Effector memory CD4-positive, alpha-beta T cell (primary cell): ENCODE results near the gene LRRTM4.
"Not testable (repeated sequence)": the region's sequence is repeated elsewhere in the genome, so short reads cannot be mapped to it uniquely, and the experiment has no call there.

Source experiments
- DNase-seq, 3 donors: peaks; one replicate each; pipeline ENCODE4 v3.0.0-alpha.2; 2020
- H3K27ac ChIP-seq: 2 replicates; pipeline ENCODE4 v1.7.0; 2013; ENCODE audit warnings: mild to moderate bottlenecking, low read length, moderate library complexity; ENCODE audit not compliant: insufficient read depth, poor library complexity, severe bottlenecking
- H3K27me3 ChIP-seq: replicated peaks from 2 replicates; pipeline ENCODE4 v1.7.0; 2013; ENCODE audit warnings: mild to moderate bottlenecking, low read length; ENCODE audit not compliant: insufficient read depth, control insufficient read depth, poor library complexity, severe bottlenecking
- H3K36me3 ChIP-seq: 2 replicates; pipeline ENCODE4 v1.7.0; 2013; ENCODE audit warnings: mild to moderate bottlenecking, low read length, moderate library complexity; ENCODE audit not compliant: control insufficient read depth, insufficient read depth
- H3K4me1 ChIP-seq: 2 replicates; pipeline ENCODE4 v1.7.0; 2013; ENCODE audit warnings: low read length, mild to moderate bottlenecking; ENCODE audit not compliant: control insufficient read depth, insufficient read depth, poor library complexity, severe bottlenecking
- H3K4me3 ChIP-seq: 2 replicates; pipeline ENCODE4 v1.7.0; 2013; ENCODE audit warnings: low read length, low read depth, mild to moderate bottlenecking; ENCODE audit not compliant: insufficient read depth, poor library complexity, severe bottlenecking
- H3K9me3 ChIP-seq: 2 replicates; pipeline ENCODE4 v1.7.0; 2013; ENCODE audit warnings: mild to moderate bottlenecking, low read length, moderate library complexity; ENCODE audit not compliant: control insufficient read depth

Gene LRRTM4

GRCh38 chr2:76731157-76731556 is 791.0 kb downstream of the LRRTM4 start:
- no peak overlapping the region for H3K4me3 ChIP-seq
- H3K27ac ChIP-seq: no peak overlapping the region
- H3K27me3 ChIP-seq: no peaks in the 10 kb centered on the region
- DNase-seq: no peak
- H3K4me1 ChIP-seq: no peaks in the 10 kb centered on the region
- H3K36me3 ChIP-seq: no peaks in the 10 kb centered on the region
- no peaks in the 10 kb centered on the region for H3K9me3 ChIP-seq

DNA sequence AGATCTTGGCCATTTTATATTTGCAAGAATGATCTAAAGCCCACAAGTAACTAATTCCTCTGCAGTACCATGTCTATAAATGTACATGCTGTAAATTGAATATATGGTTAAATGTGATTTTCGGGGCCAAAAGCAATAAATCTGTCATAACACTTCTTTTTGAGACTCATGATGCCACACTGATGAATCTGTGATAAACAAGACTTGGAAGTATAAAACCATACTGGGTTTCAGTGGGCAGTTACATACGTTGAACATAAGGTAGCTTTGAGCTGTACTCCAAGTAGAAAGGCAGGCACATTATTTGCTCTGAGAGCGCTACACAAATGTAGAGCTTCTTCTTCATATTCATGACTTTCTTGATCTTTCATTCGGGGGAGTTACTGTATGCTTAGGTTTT is 792.2 kb downstream of the LRRTM4 start:
- Histone ChIP-seq H3K27ac (no peak overlapping the region), H3K4me3 (no peak overlapping the region), H3K4me1 (no peaks in the 10 kb centered on the region), H3K9me3 (no peaks in the 10 kb centered on the region), H3K27me3 (no peaks in the 10 kb centered on the region), H3K36me3 (no peaks in the 10 kb centered on the region)
- no peak for DNase-seq

- Histone ChIP-seq H3K27me3 (no peaks in the 10 kb centered on the region), H3K27ac (no peak overlapping the region), H3K4me3 (no peak overlapping the region), H3K9me3 (no peaks in the 10 kb centered on the region), H3K36me3 (no peaks in the 10 kb centered on the region), H3K4me1 (no peaks in the 10 kb centered on the region)
- no peak for DNase-seq
These were observed 801.0 kb downstream of the LRRTM4 start for GRCh38 chr2:76721226-76721625.

DNA sequence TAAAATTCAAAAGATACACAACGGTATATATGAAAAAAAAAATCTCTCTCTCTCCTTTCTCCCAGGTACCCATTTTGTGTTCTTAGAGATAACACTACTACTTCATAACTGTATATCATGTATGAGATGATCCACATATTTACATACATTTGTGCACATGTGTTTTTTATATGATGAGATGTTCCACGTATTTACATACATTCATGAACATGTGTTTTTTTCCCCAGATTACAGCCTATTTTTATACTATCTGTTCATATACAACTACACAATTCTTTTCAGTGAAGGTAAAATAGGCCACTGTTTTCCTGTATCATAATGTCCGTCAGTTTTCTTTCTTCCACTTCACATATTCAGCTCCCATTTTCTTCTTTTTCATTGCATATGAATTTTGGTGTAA is 808.9 kb downstream of the LRRTM4 start:
- no peak overlapping the region for H3K4me3 ChIP-seq
- no peaks in the 10 kb centered on the region for H3K9me3 ChIP-seq
- no peaks in the 10 kb centered on the region for H3K27me3 ChIP-seq
- H3K36me3 ChIP-seq: no peaks in the 10 kb centered on the region
- H3K4me1 ChIP-seq: no peaks in the 10 kb centered on the region
- no peak for DNase-seq
- H3K27ac ChIP-seq: no peak overlapping the region

DNA sequence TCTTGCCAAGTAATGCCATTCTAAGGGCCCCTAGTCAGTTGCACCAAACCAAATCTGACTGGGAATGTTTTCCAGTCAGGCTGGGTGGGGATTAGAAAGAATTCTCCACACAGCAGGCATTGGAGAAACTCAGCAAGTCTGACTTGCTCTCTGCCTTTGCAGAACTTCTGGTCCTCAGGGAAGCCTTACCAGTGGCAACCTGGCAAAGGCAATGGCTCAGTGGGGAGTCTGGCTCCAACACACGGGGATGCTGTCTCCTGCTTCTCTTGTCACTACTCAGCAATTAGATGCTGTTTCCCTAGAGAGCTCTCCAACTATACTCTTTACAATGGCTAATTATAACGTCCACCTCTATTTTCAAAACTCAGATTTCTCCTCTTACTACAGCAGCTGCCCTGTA is 810.7 kb downstream of the LRRTM4 start:
- H3K27me3 ChIP-seq: no peaks in the 10 kb centered on the region
- no peak overlapping the region for H3K4me3 ChIP-seq
- no peak overlapping the region for H3K27ac ChIP-seq
- no peaks in the 10 kb centered on the region for H3K36me3 ChIP-seq
- H3K9me3 ChIP-seq: no peaks in the 10 kb centered on the region
- no peaks in the 10 kb centered on the region for H3K4me1 ChIP-seq
- no peak for DNase-seq

GRCh38 chr2:76700894-76701293 is 821.3 kb downstream of the LRRTM4 start:
- Histone ChIP-seq H3K4me1 (no peaks in the 10 kb centered on the region), H3K27me3 (no peaks in the 10 kb centered on the region), H3K36me3 (no peaks in the 10 kb centered on the region), H3K4me3 (no peak overlapping the region), H3K9me3 (no peaks in the 10 kb centered on the region), H3K27ac (no peak overlapping the region)
- no peak for DNase-seq

DNA sequence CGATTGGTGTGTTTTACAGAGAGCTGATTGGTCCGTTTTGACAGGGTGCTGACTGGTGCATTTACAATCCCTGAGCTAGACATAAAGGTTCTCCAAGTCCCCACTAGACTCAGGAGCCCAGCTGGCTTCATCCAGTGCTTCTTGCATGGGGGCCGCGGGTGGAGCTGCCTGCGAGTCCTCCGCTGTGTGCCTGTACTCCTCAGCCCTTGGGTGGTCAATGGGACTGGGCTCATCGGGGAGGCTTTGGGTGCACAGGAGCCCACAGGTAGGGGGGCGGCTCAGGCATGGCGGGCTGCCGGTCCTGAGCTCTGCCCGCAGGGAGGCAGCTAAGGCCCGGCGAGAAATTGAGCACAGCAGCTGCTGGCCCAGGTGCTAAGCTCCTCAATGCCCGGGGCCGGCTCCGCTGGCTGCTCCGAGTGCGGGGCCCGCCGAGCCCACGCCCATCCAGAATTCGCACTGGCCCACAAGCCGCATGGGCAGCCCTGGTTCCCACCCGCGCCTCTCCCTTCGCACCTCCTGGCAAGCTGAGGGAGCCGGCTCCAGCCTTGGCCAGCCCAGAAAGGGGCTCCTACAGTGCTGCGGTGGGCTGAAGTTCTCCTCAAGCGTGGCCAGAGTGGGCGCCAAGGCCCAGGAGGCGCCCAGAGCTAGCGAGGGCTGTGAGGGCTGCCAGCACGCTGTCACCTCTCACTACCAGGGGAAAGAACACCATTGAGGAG is 824.0 kb downstream of the LRRTM4 start:
- DNase-seq, H3K9me3 ChIP-seq, H3K4me3 ChIP-seq, H3K4me1 ChIP-seq, H3K27me3 ChIP-seq, H3K36me3 ChIP-seq, H3K27ac ChIP-seq: not testable (repeated sequence)
